ENCODE data around the gene PDE6G.
A peak's percentile ranks its signal among the peaks of the same experiment; 100 is the strongest.

The PDE6G gene

GRCh38 chr17:81664051-81664470 is 7.7 kb upstream of the PDE6G start:
- DNase-seq (ENCODE audit: low read depth in 4 of 4, low spot score in 1 of 4) = no peak

GRCh38 chr17:81662002-81662401 is 5.7 kb upstream of the PDE6G start:
- no peak for DNase-seq (ENCODE audit: low read depth in 4 of 4, low spot score in 1 of 4)

- no peak for DNase-seq (ENCODE audit: low read depth in 4 of 4, low spot score in 1 of 4)
Measured at GRCh38 chr17:81660441-81660840, 4.1 kb upstream of the PDE6G start.

GRCh38 chr17:81659038-81659437 is 2.7 kb upstream of the PDE6G start:
- no peak for DNase-seq (ENCODE audit: low read depth in 4 of 4, low spot score in 1 of 4)

GRCh38 chr17:81656835-81657234 is 493 bp upstream of the PDE6G start:
- DNase-seq (ENCODE audit: low read depth in 4 of 4, low spot score in 1 of 4) = no peak

- no peak for DNase-seq (ENCODE audit: low read depth in 4 of 4, low spot score in 1 of 4)
Measured at GRCh38 chr17:81655378-81656117, 794 bp downstream of the PDE6G start.

GRCh38 chr17:81652906-81653771 is 3.2 kb downstream of the PDE6G start:
- DNase-seq (ENCODE audit: low read depth in 4 of 4, low spot score in 1 of 4) = no peak

GRCh38 chr17:81651692-81652091 is 4.7 kb downstream of the PDE6G start:
- DNase-seq (ENCODE audit: low read depth in 4 of 4, low spot score in 1 of 4) = no peak

GRCh38 chr17:81650951-81651350 is 5.4 kb downstream of the PDE6G start:
- DNase-seq (ENCODE audit: low read depth in 4 of 4, low spot score in 1 of 4) = no peak

- DNase-seq (ENCODE audit: low read depth in 4 of 4, low spot score in 1 of 4) = no peak
Measured at GRCh38 chr17:81648707-81649085, 7.6 kb downstream of the PDE6G start.

- DNase-seq (ENCODE audit: low read depth in 4 of 4, low spot score in 1 of 4) = no peak
Measured at GRCh38 chr17:81648013-81648706, 8.2 kb downstream of the PDE6G start.

- DNase-seq (ENCODE audit: low read depth in 4 of 4, low spot score in 1 of 4) = no peak
Measured at GRCh38 chr17:81647640-81648012, 8.7 kb downstream of the PDE6G start.

- DNase-seq (ENCODE audit: low read depth in 4 of 4, low spot score in 1 of 4) = no peak
Measured at GRCh38 chr17:81646869-81647600, 9.3 kb downstream of the PDE6G start.

- no peak for DNase-seq (ENCODE audit: low read depth in 4 of 4, low spot score in 1 of 4)
Measured at GRCh38 chr17:81644976-81645952, 11.1 kb downstream of the PDE6G start.

- no peak for DNase-seq (ENCODE audit: low read depth in 4 of 4, low spot score in 1 of 4)
Measured at GRCh38 chr17:81644496-81644895, 11.8 kb downstream of the PDE6G start.

GRCh38 chr17:81641825-81642489 is 14.4 kb downstream of the PDE6G start:
- DNase-seq (ENCODE audit: low read depth in 4 of 4, low spot score in 1 of 4) = no peak

- no peak for DNase-seq (ENCODE audit: low read depth in 4 of 4, low spot score in 1 of 4)
Measured at GRCh38 chr17:81640011-81640410, 16.3 kb downstream of the PDE6G start.

- no peak for DNase-seq (ENCODE audit: low read depth in 4 of 4, low spot score in 1 of 4)
Measured at GRCh38 chr17:81638683-81639082, 17.7 kb downstream of the PDE6G start.

- DNase-seq (ENCODE audit: low read depth in 4 of 4, low spot score in 1 of 4) = peak; percentile 63 to 84 (median 82)
Measured at GRCh38 chr17:81636505-81637288, 19.6 kb downstream of the PDE6G start, which contains the start of the genes NPLOC4 and TSPAN10. TSS of gene NPLOC4 (minus strand) at chr17:81637112. CDS start at chr17:81636930, 182 bp downstream. TSS of gene TSPAN10 (plus strand) at chr17:81637196. CDS start at chr17:81642413, 5,217 bp downstream.
